Measurements from ENCODE around the gene NSMCE4A.

Gene NSMCE4A

DNA sequence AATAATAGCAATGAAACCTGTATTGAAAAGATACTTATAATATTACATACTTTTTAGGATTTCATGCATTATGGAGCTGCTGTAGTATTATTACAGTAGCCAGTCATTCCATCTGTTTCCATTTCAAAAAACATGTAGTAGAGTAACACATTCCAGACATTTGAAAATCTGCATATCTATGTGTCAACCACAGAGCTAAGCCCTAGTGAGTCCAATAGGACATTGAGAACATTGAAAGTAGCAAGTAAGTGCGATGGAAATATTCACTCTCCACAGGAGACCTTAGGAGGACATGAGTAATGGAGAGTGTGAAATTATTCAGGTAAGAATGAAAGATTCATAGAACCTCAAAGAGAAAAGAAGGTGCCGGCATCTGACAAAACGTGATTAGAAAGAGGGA is 15.3 kb downstream of the NSMCE4A start:
- H2AK5ac ChIP-seq (ENCODE audit: low read length, severe bottlenecking), result no peak overlapping the region
- H3K4me1 ChIP-seq (ENCODE audit: control insufficient read depth, insufficient read depth, low read depth, low read length), result peaks cover 2% of the 10 kb centered on the region
- H3K4me2 ChIP-seq (ENCODE audit: low read length, poor library complexity, severe bottlenecking), result no peak overlapping the region
- no peak overlapping the region for H4K8ac ChIP-seq (ENCODE audit: low read length)
- H3K4me3 ChIP-seq (ENCODE audit: insufficient read depth in 1 of 2, low read depth in 1 of 2, low read length in 2 of 2), result no peak overlapping the region
- H3K27me3 ChIP-seq (ENCODE audit: control insufficient read depth in 1 of 2, insufficient read depth in 1 of 2, low read length in 2 of 2), result no peaks in the 10 kb centered on the region
- no peak overlapping the region for H3K4ac ChIP-seq (ENCODE audit: low read depth in 1 of 2, low read length in 2 of 2)
- H3K9ac ChIP-seq (ENCODE audit: low read length), result no peak overlapping the region
- H3K27ac ChIP-seq (ENCODE audit: low read length, poor library complexity, severe bottlenecking), result no peak overlapping the region
- no peak overlapping the region for H2BK15ac ChIP-seq (ENCODE audit: low read depth, poor library complexity, severe bottlenecking)
- no peaks in the 10 kb centered on the region for H3K9me3 ChIP-seq (ENCODE audit: control insufficient read depth, low read length)
- H4K91ac ChIP-seq (ENCODE audit: low read length), result no peak overlapping the region
- no peaks in the 10 kb centered on the region for H3K79me1 ChIP-seq (replicated peaks; ENCODE audit: low read length, poor library complexity, severe bottlenecking)
- H3K18ac ChIP-seq (ENCODE audit: low read depth in 1 of 2, low read length in 2 of 2), result no peak overlapping the region
- H2BK120ac ChIP-seq (ENCODE audit: low read depth, low read length), result no peak overlapping the region
- DNase-seq, result no peak
- 65% methylated on average over 1 of the region's 3 CpGs for WGBS
- H2BK12ac ChIP-seq (ENCODE audit: low read length in 2 of 2), result no peak overlapping the region
- no peak overlapping the region for H3K23ac ChIP-seq (ENCODE audit: low read length in 2 of 2)
- no peak overlapping the region for H2BK5ac ChIP-seq (ENCODE audit: low read depth, low read length, poor library complexity, severe bottlenecking)
- peaks cover 3 to 42% of the 10 kb centered on the region in 2 experiments for H3K36me3 ChIP-seq (ENCODE audit: control insufficient read depth in 1 of 2, insufficient read depth in 2 of 2, low read depth in 1 of 2, low read length in 2 of 2)
- no peak overlapping the region for H2AFZ ChIP-seq (ENCODE audit: low read depth, low read length)
- H3K14ac ChIP-seq (ENCODE audit: low read length in 2 of 2), result no peak overlapping the region

GRCh38 chr10:121956111-121957061 is 18.6 kb downstream of the NSMCE4A start:
- Histone ChIP-seq H2AK5ac (ENCODE audit: low read length, severe bottlenecking) (no peak overlapping the region), H3K23ac (ENCODE audit: low read length in 2 of 2) (no peak overlapping the region), H3K4me3 (ENCODE audit: insufficient read depth in 1 of 2, low read depth in 1 of 2, low read length in 2 of 2) (no peak overlapping the region), H2AFZ (ENCODE audit: low read depth, low read length) (no peak overlapping the region), H4K8ac (ENCODE audit: low read length) (peak overlapping the region; percentile 19), H2BK12ac (ENCODE audit: low read length in 2 of 2) (no peak overlapping the region), H3K4ac (ENCODE audit: low read depth in 1 of 2, low read length in 2 of 2) (no peak overlapping the region), H3K36me3 (ENCODE audit: control insufficient read depth in 1 of 2, insufficient read depth in 2 of 2, low read depth in 1 of 2, low read length in 2 of 2) (peaks cover 3 to 32% of the 10 kb centered on the region in 2 experiments), H2BK15ac (ENCODE audit: low read depth, poor library complexity, severe bottlenecking) (no peak overlapping the region), H4K91ac (ENCODE audit: low read length) (no peak overlapping the region), H3K18ac (ENCODE audit: low read depth in 1 of 2, low read length in 2 of 2) (no peak overlapping the region), H2BK5ac (ENCODE audit: low read depth, low read length, poor library complexity, severe bottlenecking) (no peak overlapping the region), H3K14ac (ENCODE audit: low read length in 2 of 2) (peak overlapping the region in 1 of 2 experiments; percentile 32), H3K9ac (ENCODE audit: low read length) (no peak overlapping the region), H3K4me1 (ENCODE audit: control insufficient read depth, insufficient read depth, low read depth, low read length) (peaks cover 2% of the 10 kb centered on the region), H3K4me2 (ENCODE audit: low read length, poor library complexity, severe bottlenecking) (no peak overlapping the region), H3K27me3 (ENCODE audit: control insufficient read depth in 1 of 2, insufficient read depth in 1 of 2, low read length in 2 of 2) (no peaks in the 10 kb centered on the region), H3K9me3 (ENCODE audit: control insufficient read depth, low read length) (no peaks in the 10 kb centered on the region), H3K27ac (ENCODE audit: low read length, poor library complexity, severe bottlenecking) (no peak overlapping the region), H2BK120ac (ENCODE audit: low read depth, low read length) (no peak overlapping the region), H3K79me1 (replicated peaks; ENCODE audit: low read length, poor library complexity, severe bottlenecking) (no peaks in the 10 kb centered on the region)
- no peak for DNase-seq
- 81% methylated on average over 7 of the region's 7 CpGs for WGBS

- peaks cover 2% of the 10 kb centered on the region for H3K4me1 ChIP-seq (ENCODE audit: control insufficient read depth, insufficient read depth, low read depth, low read length)
- no peak overlapping the region for H2BK5ac ChIP-seq (ENCODE audit: low read depth, low read length, poor library complexity, severe bottlenecking)
- peak overlapping the region in 1 of 2 experiments; percentile 52 for H3K23ac ChIP-seq (ENCODE audit: low read length in 2 of 2)
- no peak overlapping the region for H4K91ac ChIP-seq (ENCODE audit: low read length)
- no peak overlapping the region for H2AFZ ChIP-seq (ENCODE audit: low read depth, low read length)
- no peak overlapping the region for H3K27ac ChIP-seq (ENCODE audit: low read length, poor library complexity, severe bottlenecking)
- H3K36me3 ChIP-seq (ENCODE audit: control insufficient read depth in 1 of 2, insufficient read depth in 2 of 2, low read depth in 1 of 2, low read length in 2 of 2), result peaks cover 3 to 8% of the 10 kb centered on the region in 2 experiments
- no peak overlapping the region for H2BK12ac ChIP-seq (ENCODE audit: low read length in 2 of 2)
- DNase-seq, result no peak
- H3K4ac ChIP-seq (ENCODE audit: low read depth in 1 of 2, low read length in 2 of 2), result no peak overlapping the region
- H2AK5ac ChIP-seq (ENCODE audit: low read length, severe bottlenecking), result no peak overlapping the region
- H3K4me2 ChIP-seq (ENCODE audit: low read length, poor library complexity, severe bottlenecking), result no peak overlapping the region
- H3K14ac ChIP-seq (ENCODE audit: low read length in 2 of 2), result peak overlapping the region in 1 of 2 experiments; percentile 65
- no peaks in the 10 kb centered on the region for H3K27me3 ChIP-seq (ENCODE audit: control insufficient read depth in 1 of 2, insufficient read depth in 1 of 2, low read length in 2 of 2)
- H4K8ac ChIP-seq (ENCODE audit: low read length), result no peak overlapping the region
- H3K79me1 ChIP-seq (replicated peaks; ENCODE audit: low read length, poor library complexity, severe bottlenecking), result no peaks in the 10 kb centered on the region
- no peaks in the 10 kb centered on the region for H3K9me3 ChIP-seq (ENCODE audit: control insufficient read depth, low read length)
- H3K4me3 ChIP-seq (ENCODE audit: insufficient read depth in 1 of 2, low read depth in 1 of 2, low read length in 2 of 2), result no peak overlapping the region
- no peak overlapping the region for H2BK120ac ChIP-seq (ENCODE audit: low read depth, low read length)
- 86% methylated on average over 5 of the region's 5 CpGs for WGBS
- peak overlapping the region in 1 of 2 experiments; percentile 11 for H3K18ac ChIP-seq (ENCODE audit: low read depth in 1 of 2, low read length in 2 of 2)
- no peak overlapping the region for H2BK15ac ChIP-seq (ENCODE audit: low read depth, poor library complexity, severe bottlenecking)
- H3K9ac ChIP-seq (ENCODE audit: low read length), result peak overlapping the region; percentile 16
Measured at GRCh38 chr10:121952226-121952625, 22.8 kb downstream of the NSMCE4A start.

DNA sequence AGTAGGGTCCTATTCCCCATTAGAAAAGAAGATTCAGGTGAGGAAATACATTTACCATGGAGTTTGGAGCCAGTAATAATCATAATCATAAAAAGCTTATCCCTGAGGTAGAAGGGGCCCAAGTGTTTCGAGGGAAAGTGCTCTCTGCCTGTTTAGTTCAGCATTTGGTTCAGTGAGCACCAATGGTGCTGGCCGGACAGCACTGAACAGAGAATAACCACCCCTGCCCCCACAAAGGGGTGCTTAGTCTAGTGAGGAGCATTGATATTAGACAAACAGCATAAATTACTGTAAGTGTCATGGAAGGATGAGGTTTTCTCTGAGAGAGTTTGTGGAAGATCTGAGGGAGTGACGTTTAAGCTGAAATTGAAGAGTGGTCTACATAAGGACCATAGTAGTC is 25.6 kb downstream of the NSMCE4A start:
- Histone ChIP-seq H3K18ac (ENCODE audit: low read depth in 1 of 2, low read length in 2 of 2) (no peak overlapping the region), H2AK5ac (ENCODE audit: low read length, severe bottlenecking) (no peak overlapping the region), H3K9me3 (ENCODE audit: control insufficient read depth, low read length) (no peaks in the 10 kb centered on the region), H2BK120ac (ENCODE audit: low read depth, low read length) (no peak overlapping the region), H3K27me3 (ENCODE audit: control insufficient read depth in 1 of 2, insufficient read depth in 1 of 2, low read length in 2 of 2) (no peaks in the 10 kb centered on the region), H3K4me3 (ENCODE audit: insufficient read depth in 1 of 2, low read depth in 1 of 2, low read length in 2 of 2) (no peak overlapping the region), H4K8ac (ENCODE audit: low read length) (no peak overlapping the region), H3K4me1 (ENCODE audit: control insufficient read depth, insufficient read depth, low read depth, low read length) (no peaks in the 10 kb centered on the region), H3K4ac (ENCODE audit: low read depth in 1 of 2, low read length in 2 of 2) (no peak overlapping the region), H3K79me1 (replicated peaks; ENCODE audit: low read length, poor library complexity, severe bottlenecking) (no peaks in the 10 kb centered on the region), H2BK12ac (ENCODE audit: low read length in 2 of 2) (no peak overlapping the region), H2BK15ac (ENCODE audit: low read depth, poor library complexity, severe bottlenecking) (no peak overlapping the region), H4K91ac (ENCODE audit: low read length) (no peak overlapping the region), H3K4me2 (ENCODE audit: low read length, poor library complexity, severe bottlenecking) (no peak overlapping the region), H3K9ac (ENCODE audit: low read length) (no peak overlapping the region), H3K14ac (ENCODE audit: low read length in 2 of 2) (no peak overlapping the region), H3K27ac (ENCODE audit: low read length, poor library complexity, severe bottlenecking) (no peak overlapping the region), H3K36me3 (ENCODE audit: control insufficient read depth in 1 of 2, insufficient read depth in 2 of 2, low read depth in 1 of 2, low read length in 2 of 2) (no peaks in the 10 kb centered on the region), H2BK5ac (ENCODE audit: low read depth, low read length, poor library complexity, severe bottlenecking) (no peak overlapping the region), H2AFZ (ENCODE audit: low read depth, low read length) (no peak overlapping the region), H3K23ac (ENCODE audit: low read length in 2 of 2) (no peak overlapping the region)
- 89% methylated on average over 3 of the region's 3 CpGs for WGBS
- no peak for DNase-seq
